Hematopoietic multipotent progenitor cell treated with erythropoietin and hydrocortisone succinate and interleukin-3 and kit ligand, for 17 days (in vitro differentiated cells): Measurements from ENCODE around the gene PTPRN2.
"Not testable (repeated sequence)": the region's sequence is repeated elsewhere in the genome, so short reads cannot be mapped to it uniquely, and the experiment has no call there.

ENCODE experiments used
- DNase-seq: peaks from one replicate; pipeline ENCODE4 v3.0.0-alpha.2; 2015; ENCODE audit warnings: low spot score

PTPRN2 gene

DNA sequence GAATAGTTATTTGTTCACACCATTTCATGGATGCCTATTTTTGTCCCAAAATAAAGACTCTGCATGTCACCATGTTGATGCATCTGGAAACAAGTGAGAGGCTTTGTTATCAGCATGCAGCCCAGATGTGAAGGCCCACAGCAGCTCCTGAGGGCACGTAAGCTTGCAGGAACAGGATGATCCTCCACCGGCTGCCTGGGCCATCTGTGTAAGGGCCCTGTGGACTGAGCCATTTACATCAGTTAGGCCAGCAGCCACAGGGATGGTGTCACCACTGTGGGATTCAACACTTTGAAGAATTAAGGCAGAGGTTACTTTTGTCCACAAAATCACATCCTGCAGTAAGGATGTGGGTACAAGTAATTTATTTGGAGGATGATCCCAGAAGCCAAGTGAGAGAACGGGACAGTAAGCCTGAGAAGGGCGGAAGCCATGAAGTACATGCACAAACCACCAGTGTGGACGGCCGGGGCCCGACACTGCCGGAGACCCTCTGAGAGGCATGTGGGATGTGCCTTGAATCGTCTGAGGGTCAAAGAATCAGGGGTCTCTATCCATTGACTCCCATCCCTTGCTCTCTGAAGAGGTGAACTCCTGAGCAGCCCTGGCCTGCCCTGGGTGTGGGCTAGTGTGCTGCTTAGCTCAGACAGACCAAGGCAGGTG, 641.1 kb downstream of the PTPRN2 start:
- DNase-seq = no peak

DNA sequence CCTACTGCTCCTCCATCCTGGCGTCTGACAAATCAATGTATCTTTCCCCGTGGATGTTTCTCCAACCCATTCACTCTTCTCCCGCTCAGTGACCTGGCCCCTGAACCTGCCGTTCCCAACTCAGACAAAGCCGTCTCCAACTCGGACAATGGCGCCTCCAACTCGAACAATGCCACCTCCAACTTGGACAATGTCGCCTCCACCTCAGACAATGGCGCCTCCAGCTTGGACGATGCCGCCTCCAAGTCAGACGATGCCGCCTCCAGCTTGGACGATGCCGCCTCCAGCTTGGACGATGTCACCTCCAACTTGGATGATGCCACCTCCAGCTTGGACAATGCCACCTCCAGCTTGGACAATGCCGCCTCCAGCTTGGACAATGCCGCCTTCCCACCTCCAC, 642.2 kb downstream of the PTPRN2 start:
- no peak for DNase-seq

DNA sequence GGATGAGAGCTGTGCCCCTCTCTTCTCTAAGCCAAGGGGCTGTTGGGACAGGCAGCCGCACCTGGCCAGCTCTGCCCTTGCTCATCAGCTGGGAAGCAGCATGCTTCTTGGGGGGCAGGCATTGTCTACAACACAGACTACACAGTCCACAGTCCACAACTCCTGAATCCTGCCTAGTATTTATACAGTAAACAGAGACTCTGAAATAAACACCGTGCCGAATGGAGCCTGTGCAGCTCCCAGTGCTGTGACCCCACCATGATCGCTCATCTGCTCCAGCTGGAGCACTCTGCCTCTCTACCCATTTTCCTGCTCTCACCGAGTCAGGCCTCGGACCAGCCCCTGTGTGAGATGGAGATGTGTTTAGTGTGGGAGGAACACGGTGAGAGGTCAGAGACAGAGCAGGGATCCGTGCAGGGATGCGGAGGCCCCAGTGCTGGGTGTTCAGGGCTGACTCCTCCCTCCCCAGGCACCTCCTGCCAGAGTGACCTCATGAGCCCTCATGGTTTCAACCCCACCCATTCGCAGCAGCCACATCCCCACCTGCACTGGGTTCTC, 642.8 kb downstream of the PTPRN2 start:
- DNase-seq = no peak

DNA sequence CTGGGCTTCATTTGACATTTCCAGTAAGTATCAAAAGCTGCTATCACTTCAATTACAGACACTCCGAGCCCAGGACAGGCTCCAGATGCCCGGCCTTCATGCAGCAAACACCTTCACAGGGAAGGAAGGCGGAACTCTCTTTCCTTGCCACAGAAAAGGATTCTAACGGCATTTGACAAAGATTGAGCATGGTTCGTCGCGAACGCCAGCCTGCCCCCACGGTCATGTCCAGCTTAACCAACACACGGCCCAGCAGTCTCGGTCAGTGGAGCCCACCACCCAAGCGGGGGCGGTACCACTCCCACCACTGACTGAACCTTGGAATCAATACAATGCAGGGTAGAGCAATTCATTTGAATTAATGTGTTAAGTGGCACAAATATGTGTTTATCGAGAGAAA, 643.6 kb downstream of the PTPRN2 start:
- no peak for DNase-seq

DNA sequence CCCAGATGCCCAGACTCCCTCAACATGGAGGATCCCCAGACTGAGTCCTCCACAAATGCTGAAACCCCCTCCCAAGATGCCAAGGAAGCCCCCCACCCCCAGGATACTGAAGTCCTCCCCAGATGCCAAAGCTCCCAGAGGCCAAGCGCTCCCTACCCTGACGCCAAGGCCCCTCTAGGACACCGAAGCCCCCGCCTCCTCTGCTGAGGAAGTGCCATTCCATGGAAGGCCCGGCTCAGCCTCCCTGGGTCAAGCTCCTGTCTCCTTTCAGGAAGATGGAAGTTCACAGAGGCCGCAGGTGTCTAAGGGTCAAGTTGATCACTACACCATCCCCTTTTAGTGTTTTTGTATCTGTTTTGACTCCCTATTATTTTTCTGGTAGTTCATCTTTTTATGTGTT, 644.1 kb downstream of the PTPRN2 start:
- no peak for DNase-seq

DNA sequence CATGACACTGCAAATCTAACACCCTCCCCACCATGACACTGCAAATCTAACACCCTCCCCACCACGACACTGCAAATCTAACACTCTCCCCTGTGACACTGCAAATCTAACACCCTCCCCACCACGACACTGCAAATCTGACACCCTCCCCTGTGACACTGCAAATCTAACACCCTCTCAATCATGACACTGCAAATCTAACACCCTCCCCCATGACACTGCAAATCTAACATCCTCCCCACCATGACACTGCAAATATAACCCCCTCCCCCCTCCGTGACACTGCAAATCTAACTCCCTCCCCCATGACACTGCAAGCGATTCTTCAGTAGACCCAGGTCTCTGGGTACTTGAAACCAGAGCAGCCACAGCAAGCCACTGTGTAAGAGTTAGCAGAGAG, 646.4 kb downstream of the PTPRN2 start:
- no peak for DNase-seq

DNA sequence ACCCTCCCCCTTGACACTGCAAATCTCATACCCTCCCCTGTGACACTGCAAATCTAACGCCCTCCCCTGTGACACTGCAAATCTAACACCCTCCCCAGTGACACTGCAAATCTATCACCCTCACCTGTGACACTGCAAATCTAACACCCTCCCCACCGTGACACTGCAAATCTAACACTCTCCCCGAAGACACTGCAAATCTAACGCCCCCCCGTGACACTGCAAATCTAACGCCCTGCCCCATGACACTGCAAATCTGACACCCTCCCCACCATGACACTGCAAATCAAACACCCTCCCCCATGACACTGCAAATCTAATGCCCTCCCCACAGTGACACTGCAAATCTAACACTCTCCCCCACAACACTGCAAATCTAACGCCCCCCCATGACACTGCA, 647.1 kb downstream of the PTPRN2 start:
- no peak for DNase-seq

DNA sequence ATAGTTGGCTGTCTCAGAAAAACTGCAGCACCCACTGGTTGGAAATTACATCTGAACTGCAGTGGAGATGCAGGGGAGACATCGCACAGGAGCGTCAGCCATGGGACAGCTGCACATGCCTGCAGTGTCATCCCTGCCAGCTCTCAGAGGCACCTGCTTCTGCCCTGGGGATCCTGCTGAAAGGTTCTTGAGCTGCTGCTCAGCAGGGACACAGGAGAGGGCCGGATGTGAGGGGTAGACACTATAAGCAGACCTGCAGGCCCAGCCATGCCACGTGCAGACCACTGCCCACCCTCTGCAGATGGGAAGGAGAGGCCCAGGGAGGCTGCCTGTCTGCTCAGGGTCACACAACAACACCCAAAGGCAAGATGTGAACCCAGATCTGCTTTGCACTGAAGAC, 649.4 kb downstream of the PTPRN2 start:
- no peak for DNase-seq

DNA sequence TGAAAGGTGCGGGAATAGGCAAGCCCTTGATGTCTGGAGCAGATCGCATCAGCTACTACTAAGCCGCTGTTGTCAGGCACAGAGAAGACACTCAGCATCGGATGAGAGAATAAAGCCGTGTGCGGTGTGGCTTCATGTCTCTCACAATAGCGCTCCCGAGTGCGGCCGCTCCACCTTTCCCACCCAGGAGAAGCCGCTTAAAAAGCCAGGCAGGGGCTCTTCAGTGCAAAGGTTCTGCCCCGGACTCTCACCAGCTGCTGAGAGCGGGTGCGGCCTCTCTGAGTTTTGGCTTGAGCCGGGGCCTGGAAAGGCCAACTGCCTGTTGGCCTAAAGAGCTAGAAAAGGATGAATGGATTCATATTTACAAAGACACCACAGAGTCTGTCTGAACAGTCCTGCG, 650.2 kb downstream of the PTPRN2 start:
- DNase-seq = no peak

DNA sequence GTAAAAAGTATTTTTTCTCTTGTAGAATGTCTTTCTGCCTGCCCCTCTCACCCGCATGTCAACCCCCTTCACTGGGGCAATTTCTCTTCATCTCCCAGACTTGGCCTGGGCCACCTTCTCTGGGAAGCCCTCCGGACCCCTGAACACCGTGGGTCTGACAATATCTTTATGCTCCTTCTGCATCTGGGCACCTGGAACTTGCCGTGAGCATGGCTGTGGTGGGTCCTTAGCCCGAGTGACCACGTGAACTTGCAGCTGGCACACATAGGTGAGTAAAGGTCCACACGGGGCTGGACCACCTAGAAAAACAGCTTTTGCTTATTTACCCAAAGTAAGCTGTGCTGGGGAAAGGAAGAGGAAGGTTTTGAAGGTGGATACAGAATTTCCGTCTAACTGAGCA, 650.6 kb downstream of the PTPRN2 start:
- no peak for DNase-seq

DNA sequence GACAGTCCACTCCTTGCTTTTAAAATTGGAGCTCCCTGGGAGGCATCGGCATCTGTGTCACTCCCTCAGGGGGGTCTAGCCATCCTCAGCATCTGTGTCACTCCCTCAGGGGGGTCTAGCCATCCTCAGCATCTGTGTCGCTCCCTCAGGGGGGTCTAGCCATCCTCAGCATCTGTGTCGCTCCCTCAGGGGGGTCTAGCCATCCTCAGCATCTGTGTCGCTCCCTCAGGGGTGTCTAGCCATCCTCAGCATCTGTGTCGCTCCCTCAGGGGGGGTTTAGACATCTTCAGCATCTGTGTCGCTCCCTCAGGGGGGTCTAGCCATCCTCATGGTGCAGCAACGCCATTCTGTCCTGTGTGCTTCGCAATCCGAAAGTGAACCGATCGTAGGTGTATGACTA, 651.9 kb downstream of the PTPRN2 start:
- not testable (repeated sequence) for DNase-seq

DNA sequence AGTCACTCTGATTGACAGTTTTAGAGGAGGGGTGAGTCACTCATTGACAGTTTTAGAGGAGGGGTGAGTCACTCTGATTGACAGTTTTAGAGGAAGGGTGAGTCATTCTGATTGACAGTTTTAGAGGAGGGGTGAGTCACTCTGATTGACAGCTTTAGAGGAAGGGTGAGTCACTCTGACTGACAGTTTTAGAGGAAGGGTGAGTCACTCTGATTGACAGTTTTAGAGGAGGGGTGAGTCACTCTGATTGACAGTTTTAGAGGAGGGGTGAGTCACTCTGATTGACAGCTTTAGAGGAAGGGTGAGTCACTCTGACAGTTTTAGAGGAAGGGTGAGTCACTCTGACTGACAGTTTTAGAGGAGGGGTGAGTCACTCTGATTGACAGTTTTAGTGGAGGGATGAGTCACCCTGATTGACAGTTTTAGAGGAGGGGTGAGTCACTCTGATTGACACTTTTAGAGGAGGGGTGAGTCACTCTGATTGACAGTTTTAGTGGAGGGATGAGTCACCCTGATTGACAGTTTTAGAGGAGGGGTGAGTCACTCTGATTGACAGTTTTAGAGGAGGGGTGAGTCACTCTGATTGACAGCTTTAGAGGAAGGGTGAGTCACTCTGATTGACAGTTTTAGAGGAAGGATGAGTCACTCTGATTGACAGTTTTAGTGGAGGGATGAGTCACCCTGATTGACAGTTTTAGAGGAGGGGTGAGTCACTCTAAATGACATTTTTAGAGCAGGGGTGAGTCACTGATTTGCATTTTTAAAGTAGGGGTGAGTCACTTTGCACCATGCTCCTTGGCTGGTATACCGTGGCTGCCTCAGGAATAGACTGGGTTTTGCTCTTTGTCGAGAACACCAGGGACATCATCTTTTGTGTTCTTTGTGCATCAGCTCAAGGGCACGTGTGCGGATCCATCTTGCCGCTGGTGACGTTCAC, 654.1 kb downstream of the PTPRN2 start:
- not testable (repeated sequence) for DNase-seq

DNA sequence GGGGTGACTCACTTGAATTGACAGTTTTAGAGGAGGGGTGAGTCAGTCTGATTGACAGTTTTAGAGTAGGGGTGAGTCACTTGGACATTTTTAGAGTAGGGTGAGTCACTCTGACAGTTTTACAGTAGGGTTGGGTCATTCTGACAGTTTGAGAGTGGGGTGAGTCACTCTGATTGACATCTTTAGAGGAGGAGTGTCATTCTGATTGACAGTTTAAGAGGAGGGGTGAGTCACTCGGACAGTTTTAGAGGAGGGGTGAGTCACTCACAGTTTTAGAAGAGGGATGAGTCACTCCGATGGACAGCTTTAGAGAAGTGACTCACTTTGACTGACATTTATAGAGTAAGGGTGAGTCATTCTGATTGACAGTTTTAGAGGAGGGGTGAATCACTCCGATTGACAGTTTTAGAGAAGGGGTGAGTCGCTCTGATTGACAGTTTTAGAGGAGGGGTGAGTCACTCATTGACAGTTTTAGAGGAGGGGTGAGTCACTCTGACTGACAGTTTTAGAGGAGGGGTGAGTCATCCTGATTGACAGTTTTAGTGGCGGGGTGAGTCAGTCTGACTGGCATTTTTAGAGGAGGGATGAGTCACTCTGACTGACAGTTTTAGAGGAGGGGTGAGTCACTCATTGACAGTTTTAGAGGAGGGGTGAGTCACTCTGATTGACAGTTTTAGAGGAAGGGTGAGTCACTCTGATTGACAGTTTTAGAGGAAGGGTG, 655.0 kb downstream of the PTPRN2 start:
- no peak for DNase-seq

DNA sequence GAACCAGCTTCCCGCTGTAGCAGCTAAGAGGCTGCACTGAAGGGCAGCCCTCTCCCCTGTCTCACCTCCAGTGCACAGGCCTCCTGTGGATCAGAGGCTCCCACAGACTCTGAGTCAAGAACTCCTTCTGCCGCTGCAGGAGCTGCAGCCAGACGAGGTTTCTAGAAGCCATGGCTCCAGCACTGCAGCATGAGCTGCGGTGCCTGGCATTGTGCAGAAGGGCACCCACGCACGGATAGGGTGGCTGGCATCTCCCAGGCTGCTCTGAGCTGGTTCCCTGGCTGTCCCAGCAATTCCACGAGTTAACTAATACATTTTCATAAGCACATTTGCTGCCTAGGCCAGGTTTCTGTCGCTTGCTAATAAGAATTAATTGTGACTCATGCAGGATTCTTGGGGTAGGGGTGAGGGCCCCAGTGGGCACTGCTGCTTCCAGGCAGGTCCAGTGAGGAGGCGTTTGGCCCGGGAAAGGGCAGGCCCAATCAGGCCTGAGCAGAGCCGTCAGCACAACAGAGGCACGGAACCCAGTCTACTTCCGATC, 656.6 kb downstream of the PTPRN2 start:
- DNase-seq = no peak

DNA sequence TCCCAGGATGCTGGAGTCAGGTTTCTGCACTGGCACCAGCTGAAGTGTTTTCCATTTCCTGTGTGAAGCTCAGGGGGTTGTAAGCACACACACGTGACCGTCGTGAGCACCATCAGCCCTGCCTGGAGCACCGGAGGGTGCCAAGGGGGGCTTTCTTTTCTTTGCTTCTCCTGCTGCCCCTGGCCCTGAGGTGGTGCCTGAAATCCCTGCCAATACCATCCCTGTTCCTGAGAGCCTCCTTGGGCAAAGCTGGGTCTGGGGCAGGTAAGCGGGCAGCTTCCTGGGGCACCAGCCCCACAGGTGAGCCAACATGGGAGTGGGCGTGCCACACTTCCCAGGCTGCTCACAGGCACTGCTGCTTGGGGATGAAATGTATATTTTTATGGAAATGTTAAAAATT, 657.2 kb downstream of the PTPRN2 start:
- DNase-seq = no peak

DNA sequence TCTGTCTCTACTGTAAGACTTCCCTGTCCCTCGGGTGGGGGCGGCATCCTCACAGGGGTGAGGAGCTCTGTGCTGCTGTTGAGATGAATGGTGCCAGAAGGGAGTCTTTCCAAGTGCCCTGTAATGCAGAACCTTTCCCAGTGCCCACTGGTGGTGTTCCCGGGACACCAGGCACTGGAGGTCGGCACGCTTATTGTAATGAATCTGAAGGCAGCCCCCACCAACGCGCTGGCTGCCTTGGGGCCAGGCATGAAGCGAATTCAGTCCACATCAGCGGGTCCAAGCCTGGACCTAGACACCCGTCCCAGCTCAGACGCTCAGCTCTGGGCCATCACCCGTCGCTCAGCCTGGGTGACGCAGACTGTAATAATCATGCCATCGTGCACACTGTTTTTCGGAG, 658.0 kb downstream of the PTPRN2 start:
- no peak for DNase-seq

DNA sequence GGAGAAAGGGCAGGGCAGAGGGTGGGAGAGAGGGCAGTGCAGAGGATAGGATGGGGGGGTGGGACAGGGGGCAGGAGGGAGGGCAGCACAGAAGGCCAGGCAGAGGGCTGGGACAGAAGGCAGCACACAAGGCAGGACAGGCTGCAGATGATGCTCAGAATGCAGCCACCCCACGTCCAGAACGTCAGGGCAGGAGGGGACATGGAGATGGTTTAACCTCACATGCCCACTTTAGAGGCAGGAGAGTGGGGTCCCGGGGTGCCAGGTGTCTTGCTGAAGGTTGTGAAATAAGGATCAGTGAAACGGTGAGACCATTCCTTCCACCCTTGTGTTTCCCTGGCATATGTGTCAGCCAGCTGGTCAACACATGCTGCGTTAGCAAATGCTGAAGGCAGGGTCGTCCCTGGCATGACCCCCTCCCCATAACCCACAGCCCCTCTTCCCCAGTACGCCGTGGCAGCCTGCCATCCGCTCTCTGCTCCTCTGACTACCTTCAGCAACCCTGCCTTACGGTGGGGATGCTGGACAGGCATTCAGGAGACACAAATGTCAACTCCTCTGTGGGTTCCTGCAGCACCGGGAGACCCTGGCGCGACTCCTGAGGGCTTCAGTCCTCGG, 658.7 kb downstream of the PTPRN2 start:
- DNase-seq = no peak

DNA sequence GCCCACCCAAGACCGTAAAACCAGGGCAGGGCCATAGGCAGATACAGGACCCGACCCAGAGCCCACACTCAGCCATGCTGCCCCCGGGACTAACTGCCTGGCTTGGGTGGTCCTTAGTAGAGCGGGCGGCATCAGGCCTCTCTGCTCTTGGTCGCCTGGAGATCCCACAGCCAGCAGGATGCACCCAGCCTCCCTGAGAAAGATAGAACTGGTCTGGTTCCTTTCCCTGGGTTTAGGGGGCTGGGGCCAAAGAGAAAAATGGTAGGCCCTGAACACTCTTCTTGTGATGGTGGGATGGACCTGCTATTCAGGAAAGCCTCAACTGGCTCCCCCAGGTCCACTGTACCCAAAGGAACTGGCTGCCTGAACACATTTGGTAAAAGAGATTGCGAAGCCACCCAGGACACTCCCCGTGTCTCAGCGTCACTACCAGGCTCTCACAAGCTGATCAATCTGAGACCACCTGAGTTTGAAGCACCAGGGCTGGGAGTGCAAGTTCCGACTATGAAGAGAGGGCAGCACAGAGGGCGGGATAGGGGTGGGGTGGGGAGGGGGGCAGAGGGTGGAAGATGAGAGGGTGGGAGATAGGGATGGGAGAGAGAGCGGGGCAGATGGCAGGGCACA, 659.3 kb downstream of the PTPRN2 start:
- no peak for DNase-seq

DNA sequence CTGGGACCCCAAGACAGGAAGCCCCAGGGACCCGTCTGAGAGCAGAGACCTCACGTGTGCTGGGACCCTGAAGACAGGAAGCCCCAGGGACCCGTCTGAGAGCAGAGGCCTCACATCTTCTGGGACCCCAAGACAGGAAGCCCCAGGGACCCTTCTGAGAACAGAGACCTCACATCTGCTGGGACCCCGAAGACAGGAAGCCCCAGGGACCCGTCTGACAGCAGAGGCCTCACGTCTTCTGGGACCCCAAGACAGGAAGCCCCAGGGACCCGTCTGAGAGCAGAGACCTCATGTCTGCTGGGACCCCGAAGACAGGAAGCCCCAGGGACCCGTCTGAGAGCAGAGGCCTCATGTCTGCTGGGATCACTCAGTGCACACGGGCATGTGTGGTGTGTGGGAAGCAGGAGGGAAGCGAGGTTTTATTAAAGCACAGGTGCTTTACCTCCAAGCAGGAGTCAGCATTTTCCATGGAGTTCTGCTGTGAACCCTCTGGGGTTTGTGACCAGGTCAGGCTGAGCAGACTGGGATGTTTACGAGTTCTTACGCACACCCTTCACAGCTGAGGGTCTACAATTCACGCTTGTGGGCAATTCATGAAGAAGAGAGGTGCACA, 660.2 kb downstream of the PTPRN2 start:
- DNase-seq = no peak

DNA sequence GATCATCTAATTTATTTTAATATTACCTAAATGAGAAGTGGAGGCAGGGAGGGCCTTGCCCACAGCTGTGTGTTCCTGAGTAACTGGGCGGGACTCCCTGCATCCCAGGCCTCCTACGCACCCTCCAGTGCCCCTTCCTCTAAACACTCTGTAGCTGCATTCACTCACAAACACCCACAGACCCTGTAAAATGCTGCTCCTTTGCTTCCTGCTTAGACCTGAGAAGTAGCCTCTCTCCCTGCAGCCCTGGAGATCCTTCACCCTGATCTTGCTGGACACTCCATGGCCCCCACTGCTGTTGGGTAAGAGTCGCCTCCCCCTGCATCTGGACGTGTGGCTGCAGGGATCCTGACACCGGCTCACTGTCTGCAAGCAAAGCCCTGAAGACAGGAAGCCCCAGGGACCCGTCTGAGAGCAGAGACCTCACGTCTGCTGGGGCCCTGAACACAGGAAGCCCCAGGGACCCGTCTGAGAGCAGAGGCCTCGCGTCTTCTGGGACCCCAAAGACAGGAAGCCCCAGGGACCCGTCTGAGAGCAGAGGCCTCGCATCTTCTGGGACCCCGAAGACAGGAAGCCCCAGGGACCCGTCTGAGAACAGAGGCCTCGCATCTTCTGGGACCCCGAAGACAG, 661.0 kb downstream of the PTPRN2 start:
- DNase-seq = no peak
